GM21717 (cell line): Measurements from ENCODE around the gene BCAS1.

Source experiments
- ATAC-seq: cut with Tn5 transposase; IDR thresholded peaks from one replicate; pipeline ENCODE4 v1.9.1; 2021; ENCODE audit warnings: mild to moderate bottlenecking, moderate library complexity; ENCODE audit not compliant: unreplicated experiment

Gene BCAS1

DNA sequence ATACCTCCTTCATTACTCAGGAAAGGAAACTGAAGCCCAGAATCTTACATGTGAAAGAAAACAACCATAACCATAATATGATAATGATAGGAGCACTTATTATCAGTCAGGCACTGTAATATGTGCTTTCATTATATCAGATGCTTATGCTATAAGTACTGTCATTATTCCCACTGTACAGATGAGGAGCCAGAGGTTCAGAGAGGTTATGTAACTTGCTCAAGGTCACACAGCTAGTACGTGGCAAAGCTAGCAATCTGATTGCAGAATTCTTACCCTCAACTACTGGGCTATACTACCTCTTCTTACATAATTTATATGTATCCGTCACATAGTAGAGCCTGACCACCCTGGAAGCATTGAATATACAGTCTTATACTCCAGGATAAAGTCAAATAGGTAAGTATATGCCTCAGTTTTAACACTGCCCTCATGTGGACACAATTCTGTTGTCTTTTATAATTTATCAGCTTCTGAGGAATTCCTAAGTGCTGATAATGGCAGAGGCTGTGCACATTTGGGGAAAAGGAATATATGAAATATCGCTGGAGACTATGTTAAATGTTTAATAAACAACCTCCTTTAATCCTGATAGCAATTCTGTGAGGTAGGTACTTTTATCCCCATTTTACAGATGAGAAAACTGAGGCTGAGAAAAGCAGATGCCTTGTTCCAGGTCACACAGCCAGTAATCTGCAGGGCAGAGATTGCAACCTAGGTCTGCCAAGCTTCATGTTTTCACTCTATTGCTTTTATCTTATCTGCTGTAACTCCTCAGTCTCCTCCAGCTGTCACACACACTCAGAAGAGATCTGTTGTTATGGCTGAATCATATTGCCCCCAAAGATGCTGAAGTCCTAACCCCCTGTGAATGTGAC lies 13.4 kb downstream of the BCAS1 start:
- no peak for ATAC-seq

- no peak for ATAC-seq
Measured at GRCh38 chr20:54054516-54054915, 15.9 kb downstream of the BCAS1 start.

DNA sequence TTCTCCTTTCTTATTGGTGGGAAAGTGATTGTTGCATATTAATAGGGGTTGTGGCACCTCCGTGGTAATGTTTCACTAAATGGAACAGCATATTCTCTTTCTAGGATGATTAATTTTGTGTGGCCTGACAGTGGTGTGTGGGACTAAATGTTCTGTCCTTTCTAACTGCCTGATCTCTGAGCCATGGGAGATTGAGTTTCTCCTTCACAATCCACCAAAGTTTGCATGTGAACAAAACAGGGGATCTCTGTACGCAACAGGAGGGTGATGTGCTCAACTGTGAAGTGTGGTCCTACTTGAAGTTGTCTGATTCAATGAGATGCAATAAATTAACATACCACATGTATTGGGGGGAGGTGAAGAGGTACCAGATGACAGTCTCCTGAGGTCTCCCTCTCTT lies 19.3 kb downstream of the BCAS1 start:
- ATAC-seq = no peak

DNA sequence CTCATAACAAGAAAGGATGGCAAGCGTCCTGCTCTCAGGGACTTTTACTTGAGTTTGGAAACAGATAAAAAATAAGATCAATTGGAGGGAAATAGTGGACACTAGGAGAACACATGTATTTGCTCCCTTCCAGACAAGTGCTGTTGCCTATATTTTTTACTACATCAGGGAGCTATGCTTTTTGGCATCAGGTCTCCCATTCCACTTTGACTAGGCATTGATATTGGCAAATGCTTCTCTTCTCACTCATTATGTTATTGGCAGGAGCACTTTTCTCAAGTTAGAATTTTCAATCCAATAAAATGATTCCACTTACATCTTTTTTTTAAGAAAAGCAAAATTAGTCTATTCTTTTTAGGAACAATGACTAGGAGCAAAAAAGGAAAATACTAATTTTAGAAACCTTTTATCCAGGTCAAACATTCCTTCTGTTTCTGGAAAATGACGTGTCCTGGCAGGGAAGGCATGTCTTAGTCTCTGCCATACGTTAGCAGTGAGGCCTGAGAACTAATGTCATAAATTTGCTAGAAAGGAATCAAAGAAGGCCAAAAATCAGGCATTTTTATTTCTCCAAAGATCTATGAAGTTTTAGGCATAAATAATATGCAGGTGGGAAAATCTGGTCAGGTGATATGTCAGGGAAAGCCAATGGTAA lies 21.4 kb downstream of the BCAS1 start:
- no peak for ATAC-seq

DNA sequence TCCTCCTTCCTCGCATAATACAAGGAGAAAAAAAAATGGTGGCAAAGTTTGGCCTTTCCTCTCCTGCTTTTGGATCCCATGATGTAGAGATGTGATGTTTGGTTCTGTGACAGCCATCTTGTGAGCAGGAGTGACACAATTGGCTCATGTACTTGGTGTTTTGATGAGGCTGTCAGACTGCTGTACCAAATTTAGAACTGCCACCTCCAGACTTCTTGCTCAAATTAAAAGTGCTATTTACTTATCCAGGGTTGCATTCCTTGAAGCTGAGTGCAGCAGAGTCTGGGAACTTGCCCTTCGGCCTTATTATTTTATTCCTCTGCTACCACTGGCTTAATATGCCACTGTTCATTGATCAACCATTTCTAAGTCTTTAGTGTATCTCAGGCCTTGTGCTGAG lies 21.9 kb downstream of the BCAS1 start:
- no peak for ATAC-seq

- no peak for ATAC-seq
Measured at GRCh38 chr20:54047720-54048119, 22.7 kb downstream of the BCAS1 start.

DNA sequence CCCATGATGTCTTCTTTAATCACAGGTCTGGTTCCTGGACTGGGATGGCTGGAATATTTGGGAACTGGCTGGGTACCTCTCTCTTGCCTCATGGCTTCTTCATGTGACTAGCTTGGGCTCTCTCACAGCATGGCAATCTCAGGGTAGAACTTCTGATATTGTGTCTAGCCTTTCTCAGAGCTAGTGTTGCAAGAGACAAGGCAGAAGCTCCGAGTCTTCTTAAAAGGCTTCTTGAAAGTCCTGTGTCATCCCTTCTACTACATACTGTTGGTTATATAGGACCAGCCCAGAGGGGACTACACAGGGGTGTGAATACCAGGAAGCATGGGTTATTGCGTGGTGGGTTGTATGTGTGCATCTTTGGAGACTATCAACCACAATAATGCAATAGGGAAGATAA lies 23.3 kb downstream of the BCAS1 start:
- ATAC-seq = no peak

DNA sequence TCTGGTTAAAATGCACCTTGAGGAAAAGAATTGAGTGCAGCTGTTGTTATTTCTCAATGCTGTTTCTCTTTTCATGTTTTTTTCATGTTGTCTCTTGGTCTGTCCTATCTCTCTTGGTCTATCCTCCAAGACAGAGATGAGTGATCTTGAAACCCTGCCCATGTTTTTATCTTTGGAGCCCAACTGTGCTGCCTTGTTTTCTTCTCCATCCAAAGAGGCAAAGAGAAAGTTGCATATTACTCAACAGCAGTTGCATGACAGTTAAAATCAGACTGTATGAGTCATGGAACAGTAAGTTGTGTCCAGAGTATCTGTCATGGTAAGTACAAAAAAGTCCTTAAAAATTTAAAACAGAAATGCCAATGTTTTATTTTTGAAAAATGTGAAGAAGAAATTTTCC lies 26.2 kb downstream of the BCAS1 start:
- peak; percentile 68 for ATAC-seq

- ATAC-seq = no peak
Measured at GRCh38 chr20:54043076-54043967, 27.1 kb downstream of the BCAS1 start.

DNA sequence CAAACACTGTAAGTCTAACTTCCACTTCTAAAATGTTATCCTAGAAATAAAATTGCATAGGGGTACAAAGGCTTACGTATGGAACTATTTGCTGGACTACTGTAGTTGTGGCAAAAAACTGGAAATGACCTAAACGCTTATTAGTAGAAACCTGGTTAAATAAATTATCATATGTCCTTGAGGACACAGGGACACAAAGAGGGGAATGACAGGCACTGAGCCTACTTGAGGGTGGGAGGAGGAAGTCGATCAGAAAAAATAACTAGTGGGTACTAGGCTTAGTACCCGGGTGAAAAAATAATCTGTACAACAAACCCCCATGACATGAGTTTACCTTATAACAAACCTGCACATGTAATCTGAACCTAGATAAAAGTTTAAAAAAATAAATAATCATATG lies 28.4 kb downstream of the BCAS1 start:
- no peak for ATAC-seq

DNA sequence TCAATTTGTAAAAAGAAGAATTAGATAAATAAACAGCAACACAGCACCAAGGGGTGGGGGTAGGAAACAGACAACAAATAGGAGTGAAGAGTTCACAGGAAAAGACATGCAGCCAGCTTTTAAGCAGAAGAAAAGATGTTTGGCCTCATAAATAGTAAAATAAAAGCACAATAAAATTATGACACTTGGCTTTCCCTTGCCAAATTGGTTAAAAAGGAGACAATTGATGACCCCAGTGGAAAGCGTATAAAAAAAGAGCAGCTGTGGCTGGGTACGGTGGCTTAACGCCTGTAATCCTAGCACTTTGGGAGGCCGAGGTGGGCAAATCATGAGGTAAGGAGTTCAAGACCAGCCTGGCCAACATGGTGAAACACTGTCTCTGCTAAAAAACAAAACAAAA lies 29.1 kb downstream of the BCAS1 start:
- ATAC-seq = no peak

DNA sequence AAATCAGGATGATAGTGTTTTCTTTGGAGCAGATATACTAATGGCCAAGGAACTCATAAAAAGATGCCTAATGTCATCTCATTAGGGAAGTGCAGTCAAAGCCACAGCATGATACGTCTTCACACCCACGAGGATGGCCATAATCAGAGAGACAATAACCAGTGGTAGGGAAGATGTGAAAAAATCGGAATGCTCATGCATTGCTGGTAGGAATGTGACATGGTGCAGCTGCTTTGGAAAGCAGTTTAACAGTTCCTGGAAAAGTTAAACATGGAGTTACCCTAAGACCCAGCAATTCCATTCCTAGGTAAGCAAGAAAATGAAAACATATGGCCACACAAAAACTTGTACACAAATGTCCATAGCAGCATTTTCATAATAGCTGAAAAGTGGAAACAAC lies 29.9 kb downstream of the BCAS1 start:
- no peak for ATAC-seq

GRCh38 chr20:54038961-54039360 lies 31.4 kb downstream of the BCAS1 start:
- ATAC-seq = no peak

GRCh38 chr20:54037525-54037924 lies 32.9 kb downstream of the BCAS1 start:
- no peak for ATAC-seq

DNA sequence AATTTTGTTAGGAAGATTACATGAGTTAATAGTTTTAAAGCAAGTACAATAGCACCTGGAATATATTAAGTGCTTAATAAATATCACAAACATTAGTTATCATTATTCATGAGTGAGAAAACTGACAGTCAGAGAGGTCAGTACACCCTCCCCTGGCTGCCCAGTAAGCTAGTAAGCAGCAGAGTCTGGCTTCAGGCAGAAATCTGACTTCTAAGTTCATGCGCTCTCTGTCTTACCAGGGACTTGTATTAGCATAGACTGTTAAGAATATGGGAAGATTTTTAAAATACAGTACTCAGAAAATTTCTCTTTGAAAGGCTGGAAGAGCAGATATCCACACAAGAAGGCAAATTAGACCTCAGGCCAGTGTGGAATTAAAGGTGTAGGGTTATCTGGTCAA lies 40.8 kb downstream of the BCAS1 start:
- no peak for ATAC-seq

- no peak for ATAC-seq
Measured at GRCh38 chr20:54029176-54029575, 41.2 kb downstream of the BCAS1 start.

GRCh38 chr20:54028276-54029011 lies 42.0 kb downstream of the BCAS1 start:
- ATAC-seq = no peak

DNA sequence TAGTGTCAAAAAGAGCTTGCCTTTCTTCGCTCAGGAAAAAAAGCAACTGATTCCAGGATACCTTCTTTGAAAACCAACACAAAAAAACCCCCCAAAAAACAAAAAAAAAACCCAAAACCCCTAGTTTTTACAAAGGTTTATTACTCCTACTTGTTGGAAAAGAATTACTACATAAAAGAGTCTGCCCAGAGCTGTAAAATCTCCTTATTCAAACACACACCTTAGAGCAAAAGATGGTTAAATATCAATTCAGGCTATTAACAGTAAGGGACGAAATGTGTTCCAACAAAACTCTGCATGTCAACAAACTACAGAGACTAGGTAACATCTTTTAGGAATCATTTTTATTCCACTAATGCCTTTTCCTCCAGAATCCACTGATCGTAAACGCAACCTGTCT lies 42.7 kb downstream of the BCAS1 start:
- no peak for ATAC-seq

GRCh38 chr20:54026295-54027064 lies 43.9 kb downstream of the BCAS1 start:
- ATAC-seq = no peak

DNA sequence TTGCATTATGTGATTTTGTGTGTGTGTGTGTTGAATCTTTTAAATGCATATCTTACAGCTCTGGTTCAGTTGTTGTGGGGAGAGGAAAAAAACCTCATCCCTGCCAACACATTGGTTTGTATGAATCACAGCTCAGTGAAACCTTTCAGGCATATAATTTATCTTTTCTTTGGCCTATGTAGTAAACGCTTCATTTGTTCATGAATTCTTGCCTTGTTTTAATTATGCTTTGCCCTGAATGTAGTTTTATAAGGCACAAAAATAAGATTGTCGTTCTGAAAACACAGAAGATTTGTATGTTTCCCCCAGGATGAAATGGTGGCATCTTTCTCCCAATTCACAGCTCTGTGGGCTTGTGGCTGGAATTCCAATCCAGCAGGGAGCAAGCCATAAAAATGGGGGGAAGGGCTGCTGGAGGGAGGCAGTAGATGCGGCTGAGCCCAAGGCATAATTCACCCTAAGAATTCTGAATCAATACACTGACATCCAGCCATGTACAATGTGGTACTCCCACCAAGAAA lies 45.1 kb downstream of the BCAS1 start:
- no peak for ATAC-seq
